LHCN-M2 (cell line): Measurements from ENCODE around the gene KRT8. TPM values are rescaled to one million over a fixed set of nuclear protein-coding genes. Genes with fewer than 3 reads are reported as not detected.
A peak's percentile ranks its signal among the peaks of the same experiment; 100 is the strongest.

Source experiments
- DNase-seq: peaks from one replicate; pipeline ENCODE4 v3.0.0-alpha.2; 2012; ENCODE audit warnings: low read depth
- total RNA-seq: library from RNA; depleted of rRNA; stranded (reverse); fragments of >200 nt; gene quantifications from 2 replicates; pipeline ENCODE4 v1.2.3, GENCODE V29; 2014

The KRT8 gene
- total RNA-seq, 1 experiment from 2014 or later: not detected

DNA sequence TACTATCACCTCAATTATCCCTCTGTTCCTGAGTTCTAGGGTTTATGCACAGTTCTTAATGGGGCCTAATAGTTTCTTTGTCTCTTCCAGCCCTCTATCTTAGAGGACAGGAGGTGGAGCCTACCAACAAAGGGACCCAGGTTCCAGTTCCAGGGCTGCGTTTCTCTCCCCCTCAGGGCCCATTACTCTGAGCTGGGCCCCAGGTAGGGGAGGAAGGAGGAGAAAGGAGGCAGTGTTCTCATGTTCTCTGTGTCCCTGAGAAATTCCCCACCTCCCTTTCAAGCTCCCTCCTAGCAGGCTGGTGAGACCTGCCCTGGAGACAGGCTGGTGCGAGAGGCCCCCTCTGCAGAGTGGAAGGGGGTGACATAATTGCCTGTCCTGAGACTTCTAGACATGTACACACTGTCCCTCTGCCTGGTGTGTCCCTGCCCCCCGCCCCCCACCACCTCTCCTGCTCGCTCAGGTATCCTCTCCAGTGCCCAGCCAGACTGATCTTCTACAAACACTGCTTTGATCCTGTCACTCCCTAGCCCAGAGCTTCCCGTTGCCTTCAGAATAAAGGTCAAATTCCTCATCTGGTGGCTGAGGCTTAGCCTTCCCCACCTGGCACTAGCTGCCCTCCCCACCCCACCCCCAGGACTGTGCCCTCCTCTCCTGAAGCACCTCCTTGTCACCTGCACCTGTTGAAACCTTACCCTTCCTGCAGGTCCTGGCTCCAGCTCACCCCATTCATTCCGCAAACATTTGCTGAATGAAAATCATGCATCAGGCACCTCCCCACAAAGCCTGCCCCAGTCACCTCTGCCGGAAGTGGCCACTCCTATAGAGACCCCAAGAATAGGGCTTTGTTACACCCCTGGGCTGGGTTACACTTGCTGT is 21.1 kb upstream of the KRT8 start:
- DNase-seq: no peak

DNA sequence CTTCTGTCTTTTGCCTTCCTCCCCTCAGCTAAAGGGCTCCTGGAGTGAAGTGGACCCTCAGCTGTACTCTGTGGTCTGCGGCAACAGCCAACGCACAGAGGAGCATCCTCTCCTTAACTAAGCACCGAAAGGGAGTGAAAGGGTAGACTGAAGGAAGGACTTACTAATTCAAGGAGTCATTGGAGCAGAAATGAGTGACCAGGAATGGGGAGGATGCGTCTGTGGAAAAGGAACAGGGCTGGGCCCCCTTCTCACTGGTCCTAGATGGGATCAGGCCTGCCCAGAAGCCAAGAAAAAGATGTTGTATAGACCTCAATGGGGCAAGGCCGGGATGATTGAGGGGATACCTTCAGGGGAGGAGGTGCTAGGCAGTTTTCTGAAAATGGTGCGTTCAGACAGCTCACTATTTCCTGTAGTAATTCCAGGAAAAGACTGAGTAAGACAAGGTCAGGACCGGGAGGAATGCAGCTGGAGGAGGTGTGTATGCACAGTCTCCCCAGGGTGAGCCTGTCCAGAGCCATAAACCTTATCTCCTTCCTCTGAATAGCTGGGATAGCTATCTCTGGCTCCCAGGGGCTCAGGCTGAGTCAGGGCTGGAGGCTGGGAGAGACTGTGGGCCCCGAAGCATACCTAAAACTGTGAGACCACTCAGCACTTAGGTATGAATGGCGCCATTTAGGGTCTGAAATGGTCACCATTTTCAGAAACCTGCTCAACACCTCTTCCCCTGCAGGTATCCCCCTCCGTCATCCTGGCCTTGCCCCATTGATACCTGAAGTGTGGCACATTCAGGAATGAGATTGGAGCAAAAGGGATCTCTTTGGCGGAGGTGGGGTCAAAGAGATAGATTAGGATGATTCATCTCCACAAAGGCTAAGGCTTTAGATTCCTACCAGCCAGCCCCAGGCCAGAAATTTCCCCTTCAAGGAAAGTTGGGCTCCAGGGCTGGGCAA is 20.2 kb upstream of the KRT8 start:
- no peak for DNase-seq

GRCh38 chr12:52921488-52922165 is 16.8 kb upstream of the KRT8 start:
- no peak for DNase-seq

DNA sequence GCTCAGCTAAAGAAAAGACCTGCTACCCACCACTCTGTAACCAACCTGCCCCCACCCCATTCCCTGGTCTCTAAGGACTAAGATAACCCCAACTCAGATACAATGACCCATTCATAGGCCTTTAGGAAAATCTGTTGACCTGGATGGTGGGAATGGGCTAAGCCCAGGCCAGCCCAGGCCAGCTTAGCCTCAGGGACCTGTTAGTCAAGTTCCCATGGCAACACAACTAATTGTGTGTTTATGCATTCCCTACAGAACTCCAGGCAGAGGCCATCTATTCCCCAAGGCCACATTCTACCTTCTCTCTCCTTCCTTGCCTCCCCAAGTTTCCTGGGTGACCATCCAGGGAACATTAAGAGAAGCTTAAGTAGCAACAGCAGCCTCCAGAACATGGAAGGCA is 16.1 kb upstream of the KRT8 start:
- no peak for DNase-seq

DNA sequence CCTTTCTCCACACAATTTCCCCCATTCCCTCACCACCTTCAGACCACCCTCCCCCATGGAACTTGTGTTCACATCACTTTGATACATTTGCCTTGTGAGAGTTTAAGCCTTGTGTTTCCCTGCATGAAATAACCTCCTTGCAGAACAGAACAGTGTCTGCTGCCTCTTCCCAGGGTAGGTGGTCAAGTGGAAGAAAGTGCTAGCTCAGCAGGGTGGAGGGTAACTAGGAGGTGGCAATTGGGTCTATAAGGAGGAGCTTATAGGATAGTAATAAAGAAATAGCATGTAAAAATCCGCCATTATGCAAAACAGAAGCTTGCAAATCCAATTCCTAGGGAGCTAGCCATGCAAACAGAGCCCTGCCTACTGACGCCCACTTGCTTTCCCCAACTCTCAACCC is 13.9 kb upstream of the KRT8 start:
- no peak for DNase-seq

- no peak for DNase-seq
Observed at GRCh38 chr12:52918351-52918750, 13.5 kb upstream of the KRT8 start.

- no peak for DNase-seq
Observed at GRCh38 chr12:52917800-52918199, 12.9 kb upstream of the KRT8 start.

DNA sequence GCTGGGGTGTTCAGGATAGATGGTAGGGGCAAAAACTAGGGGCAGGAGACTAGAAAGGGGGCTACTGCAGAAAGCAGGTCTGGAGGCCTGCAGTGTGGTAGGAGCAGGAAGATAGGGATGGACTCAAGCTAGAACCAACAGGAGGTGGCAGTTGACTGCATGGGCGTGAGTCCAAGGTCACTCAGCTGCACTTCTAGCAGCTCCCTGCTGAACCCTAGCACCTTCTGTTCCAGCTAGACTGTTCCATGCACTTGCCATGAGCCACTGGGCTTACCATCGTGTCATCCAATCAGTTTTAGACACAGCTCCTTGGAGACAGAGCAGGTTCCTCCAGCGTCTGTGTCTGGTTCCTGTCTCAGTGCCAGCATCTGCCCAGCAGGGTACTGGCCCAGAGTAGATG is 11.3 kb upstream of the KRT8 start:
- no peak for DNase-seq

DNA sequence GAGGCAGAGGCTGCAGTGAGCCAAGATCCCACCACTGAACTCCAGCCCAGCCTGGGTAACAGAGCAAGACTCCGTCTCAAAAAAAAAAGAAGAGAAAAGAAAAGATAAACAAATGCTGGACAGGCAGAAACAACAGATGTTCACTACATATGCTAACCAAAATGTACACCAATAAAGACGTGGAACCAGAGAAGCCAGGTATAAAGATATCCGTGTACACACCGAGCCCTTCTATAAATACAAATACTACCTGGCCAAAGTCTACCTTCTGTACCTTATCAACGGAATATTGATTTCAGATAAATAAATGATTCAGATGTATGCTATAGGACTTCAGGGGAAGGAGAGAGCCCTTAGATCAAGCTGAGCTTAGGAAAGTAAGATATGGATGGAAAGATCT is 10.8 kb upstream of the KRT8 start:
- DNase-seq: no peak

DNA sequence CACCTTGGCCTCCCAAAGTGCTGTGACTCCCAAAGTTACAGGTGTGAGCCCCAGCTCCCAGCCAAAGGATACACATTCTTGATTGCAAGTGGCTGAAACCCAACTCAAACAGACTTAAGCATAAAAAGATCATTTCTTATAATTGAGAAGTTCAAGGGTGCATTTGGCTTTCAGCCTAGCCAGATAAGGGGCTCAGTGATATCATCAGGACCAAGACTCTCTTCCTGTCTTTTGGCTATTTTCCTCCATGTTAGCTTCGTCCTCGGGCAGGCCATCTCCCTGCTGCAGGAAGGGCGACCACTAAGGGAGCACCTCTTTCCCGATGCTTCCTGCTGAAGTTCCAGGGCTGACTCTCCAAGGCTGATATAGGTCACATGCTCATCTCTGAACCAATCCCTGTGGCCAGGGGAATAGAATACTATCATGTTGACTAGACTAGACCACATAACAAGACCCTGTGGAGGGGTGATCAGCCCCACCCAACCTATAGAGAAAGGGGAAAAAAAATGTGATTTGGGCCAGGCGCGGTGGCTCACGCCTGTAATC is 9.8 kb upstream of the KRT8 start:
- DNase-seq: no peak

- no peak for DNase-seq
Observed at GRCh38 chr12:52913431-52913821, 8.6 kb upstream of the KRT8 start.

GRCh38 chr12:52912711-52913430 is 8.0 kb upstream of the KRT8 start:
- no peak for DNase-seq

DNA sequence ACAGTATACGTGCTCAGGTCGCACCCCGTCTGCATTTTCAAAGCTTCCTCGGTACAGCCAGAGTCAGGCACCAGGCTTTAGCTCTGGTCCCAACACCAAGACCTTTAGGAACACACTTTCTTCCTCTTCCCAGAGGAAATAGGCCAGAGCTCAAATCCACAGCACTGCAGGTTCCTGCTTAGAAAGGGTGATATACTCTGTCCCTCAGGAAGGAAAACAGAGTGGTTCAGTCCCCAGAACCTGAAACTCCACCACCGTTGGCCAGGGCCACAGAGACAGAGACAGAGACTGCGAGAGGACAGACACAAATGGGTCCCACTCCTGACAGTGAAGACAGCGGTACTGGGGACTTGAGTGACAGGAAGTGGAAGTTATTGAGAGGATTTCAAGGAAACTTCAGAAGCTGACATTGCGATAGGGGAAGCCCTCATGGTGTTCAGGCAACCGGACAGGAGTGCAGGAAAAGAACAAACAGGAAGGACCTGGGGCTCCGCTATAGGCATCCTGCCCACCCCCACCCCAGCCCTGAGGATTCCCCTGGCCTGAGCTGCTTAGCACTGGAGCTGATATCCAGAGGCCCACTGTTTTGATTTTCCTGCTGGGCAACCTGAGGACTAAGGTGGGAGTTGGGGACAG is 5.5 kb upstream of the KRT8 start:
- DNase-seq: no peak

GRCh38 chr12:52909796-52910195 is 4.9 kb upstream of the KRT8 start:
- DNase-seq: no peak

GRCh38 chr12:52909331-52909730 is 4.5 kb upstream of the KRT8 start:
- no peak for DNase-seq

DNA sequence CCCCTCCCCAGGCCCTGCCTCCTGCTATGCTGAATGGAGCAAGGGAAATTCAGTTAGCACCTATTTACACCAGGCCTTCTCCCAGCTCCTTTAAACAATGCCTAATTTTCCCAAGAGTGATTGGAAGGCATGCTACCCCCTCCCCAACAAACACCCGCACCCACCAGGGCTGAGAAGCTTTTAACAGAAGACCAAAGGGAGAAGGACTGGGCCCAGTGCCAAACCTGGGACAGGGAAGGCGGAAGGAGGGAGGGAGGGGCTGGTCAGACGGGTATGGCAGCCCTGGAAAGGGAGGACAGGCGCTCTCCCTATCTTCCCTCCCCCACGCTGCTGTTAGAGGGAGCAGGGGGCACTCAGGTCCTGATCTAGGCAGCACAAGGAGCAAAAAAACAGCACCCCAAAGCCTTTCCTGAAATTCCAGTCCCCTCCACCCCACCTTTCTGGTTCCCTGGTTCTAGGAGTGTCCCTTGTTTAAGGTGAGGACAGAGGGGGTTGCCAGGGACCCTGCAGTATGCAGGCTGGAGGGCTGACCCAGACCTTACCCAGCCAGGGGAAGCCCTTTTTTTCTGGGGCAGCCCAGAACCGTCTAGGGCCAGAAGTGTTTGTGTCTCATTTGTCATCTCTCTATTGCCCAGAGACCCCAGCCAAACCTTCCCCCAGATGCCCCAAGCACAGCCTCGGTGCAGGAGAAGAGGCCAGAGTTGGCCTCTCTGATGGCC is 2.4 kb upstream of the KRT8 start:
- DNase-seq: no peak

DNA sequence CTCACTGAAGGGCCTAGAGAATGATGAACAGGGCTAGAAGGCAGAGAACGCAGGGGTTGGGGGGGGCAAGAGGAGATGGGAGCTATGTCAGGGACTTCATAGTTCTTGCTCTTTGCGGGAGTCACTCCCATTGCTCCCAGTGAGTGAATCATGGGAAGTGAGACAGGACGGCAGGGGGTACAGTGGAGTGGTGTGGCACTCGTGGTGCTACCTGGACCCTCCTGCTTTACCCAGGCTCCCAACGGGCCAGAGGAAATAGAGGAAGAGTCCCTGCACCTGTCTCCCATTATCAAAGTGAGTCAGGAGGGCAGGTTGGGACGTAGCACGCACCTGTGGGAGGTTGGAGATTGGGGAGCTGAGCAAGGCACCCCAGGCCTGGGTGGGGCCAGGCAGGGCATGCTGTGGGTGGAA is 1.3 kb upstream of the KRT8 start:
- DNase-seq: no peak

GRCh38 chr12:52903855-52904508 is 894 bp downstream of the KRT8 start:
- no peak for DNase-seq

- DNase-seq: peak; percentile 11
Observed at GRCh38 chr12:52903285-52903854, 1.5 kb downstream of the KRT8 start.
